ENCODE data around the gene KLHL29. TPM values are rescaled to one million over a fixed set of nuclear protein-coding genes. Genes with fewer than 3 reads are reported as not detected.
A peak's percentile ranks its signal among the peaks of the same experiment; 100 is the strongest.

The KLHL29 gene
- polyA plus RNA-seq, 3 donors = 0.03 TPM; not detected in 2

GRCh38 chr2:23615216-23616020 lies 230.4 kb downstream of the KLHL29 start:
- Histone ChIP-seq H3K4me3 (replicated peaks in 1 of 3; ENCODE audit: low read depth in 2 of 3, low read length in 3 of 3) (no peak overlapping the region), H3K36me3 (replicated peaks in 1 of 2; ENCODE audit: control insufficient read depth in 1 of 2, insufficient read depth in 2 of 2, low read length in 2 of 2) (no peaks in the 10 kb centered on the region), H3K4me2 (replicated peaks; ENCODE audit: extremely low read depth, low read length, poor library complexity, severe bottlenecking) (no peak overlapping the region), H3K9ac (ENCODE audit: insufficient read depth, low read length, poor library complexity, severe bottlenecking) (no peak overlapping the region), H3K9me3 (replicated peaks in 1 of 2; ENCODE audit: control insufficient read depth in 1 of 2, insufficient read depth in 1 of 2, low read length in 2 of 2) (peaks cover 10 to 12% of the 10 kb centered on the region in 2 donors), H3K27ac (ENCODE audit: low read depth in 1 of 2, low read length in 2 of 2) (no peak overlapping the region), H3K27me3 (ENCODE audit: control insufficient read depth in 2 of 2, insufficient read depth in 2 of 2, low read length in 2 of 2) (peaks cover 0 to 24% of the 10 kb centered on the region in 2 donors), H3K79me2 (ENCODE audit: insufficient read depth, low read length) (no peaks in the 10 kb centered on the region), H3K4me1 (ENCODE audit: control insufficient read depth in 1 of 2, insufficient read depth in 2 of 2, low read length in 2 of 2) (no peaks in the 10 kb centered on the region), H2AFZ (ENCODE audit: insufficient read depth, low read depth, low read length, poor library complexity, severe bottlenecking) (no peak overlapping the region), H4K20me1 (ENCODE audit: insufficient read depth, low read length) (no peaks in the 10 kb centered on the region)
- WGBS (ENCODE audit: insufficient coverage) = 77% methylated on average over 20 of the region's 20 CpGs
- no peak overlapping the region for H3K4me3 Mint-ChIP-seq
- intact Hi-C loops (cut with micrococcal nuclease) = no loop called here
- peak overlapping the region in 1 of 7 donors; percentile 43 for H3K27ac Mint-ChIP-seq
- H3K4me1 Mint-ChIP-seq = peaks cover 4% of the 10 kb centered on the region
- no peaks in the 10 kb centered on the region for H3K36me3 Mint-ChIP-seq
- no peak for DNase-seq
- peaks cover 8 to 26% (median 22%) of the 10 kb centered on the region in 7 donors for H3K9me3 Mint-ChIP-seq
- TF ChIP-seq CTCF (IDR thresholded peaks at IDR 0.05) = no peak
- peaks cover 28 to 48% (median 28%) of the 10 kb centered on the region in 3 donors for H3K27me3 Mint-ChIP-seq (ENCODE audit: low read depth in 3 of 3)

- Mint-ChIP-seq H3K4me1 (peaks cover 4% of the 10 kb centered on the region), H3K4me3 (no peak overlapping the region)
- WGBS (ENCODE audit: insufficient coverage) = 92% methylated on average over 10 of the region's 15 CpGs
Measured at GRCh38 chr2:23616630-23617029, 231.7 kb downstream of the KLHL29 start.

More at GRCh38 chr2:23616630-23617029, 231.7 kb downstream of the KLHL29 start:
- Mint-ChIP-seq H3K27ac (no peak overlapping the region), H3K27me3 (ENCODE audit: low read depth in 3 of 3) (peaks cover 26 to 51% (median 28%) of the 10 kb centered on the region in 3 donors), H3K9me3 (peaks cover 8 to 17% (median 13%) of the 10 kb centered on the region in 7 donors), H3K36me3 (no peaks in the 10 kb centered on the region)
- Histone ChIP-seq H3K27ac (ENCODE audit: low read depth in 1 of 2, low read length in 2 of 2) (no peak overlapping the region), H3K4me2 (replicated peaks; ENCODE audit: extremely low read depth, low read length, poor library complexity, severe bottlenecking) (no peak overlapping the region), H3K27me3 (ENCODE audit: control insufficient read depth in 2 of 2, insufficient read depth in 2 of 2, low read length in 2 of 2) (peaks cover 0 to 24% of the 10 kb centered on the region in 2 donors), H3K4me1 (ENCODE audit: control insufficient read depth in 1 of 2, insufficient read depth in 2 of 2, low read length in 2 of 2) (no peaks in the 10 kb centered on the region), H3K9me3 (replicated peaks in 1 of 2; ENCODE audit: control insufficient read depth in 1 of 2, insufficient read depth in 1 of 2, low read length in 2 of 2) (peaks cover 4 to 9% of the 10 kb centered on the region in 2 donors), H3K9ac (ENCODE audit: insufficient read depth, low read length, poor library complexity, severe bottlenecking) (no peak overlapping the region), H2AFZ (ENCODE audit: insufficient read depth, low read depth, low read length, poor library complexity, severe bottlenecking) (no peak overlapping the region), H3K79me2 (ENCODE audit: insufficient read depth, low read length) (no peaks in the 10 kb centered on the region), H4K20me1 (ENCODE audit: insufficient read depth, low read length) (no peaks in the 10 kb centered on the region), H3K36me3 (replicated peaks in 1 of 2; ENCODE audit: control insufficient read depth in 1 of 2, insufficient read depth in 2 of 2, low read length in 2 of 2) (no peaks in the 10 kb centered on the region), H3K4me3 (replicated peaks in 1 of 3; ENCODE audit: low read depth in 2 of 3, low read length in 3 of 3) (no peak overlapping the region)
- no peak for TF ChIP-seq CTCF (IDR thresholded peaks at IDR 0.05)
- DNase-seq = no peak
- intact Hi-C loops (cut with micrococcal nuclease) = no loop called here
